ENCODE data around the gene RCC2.

RCC2 gene

DNA sequence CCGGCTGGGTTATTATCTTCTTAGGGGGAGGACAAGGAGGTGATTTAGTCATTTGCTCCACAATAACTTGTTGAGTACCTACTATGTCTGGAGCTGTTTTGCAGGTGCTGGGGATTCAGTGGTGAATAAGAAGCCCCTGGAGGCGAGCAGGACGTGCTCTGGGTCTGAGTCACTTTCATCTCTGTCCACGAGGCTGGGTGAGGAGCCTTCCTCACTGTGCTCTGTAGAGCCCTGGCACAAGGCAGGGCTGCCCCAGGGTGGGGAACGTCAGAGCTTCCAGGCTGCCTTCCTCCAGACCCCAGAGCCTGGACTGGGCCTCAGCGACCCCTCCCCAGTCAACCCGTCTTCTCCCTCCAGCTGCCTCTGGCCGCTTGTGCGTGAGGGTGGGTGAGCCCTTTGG, 70.0 kb downstream of the RCC2 start:
- no peak for DNase-seq

DNA sequence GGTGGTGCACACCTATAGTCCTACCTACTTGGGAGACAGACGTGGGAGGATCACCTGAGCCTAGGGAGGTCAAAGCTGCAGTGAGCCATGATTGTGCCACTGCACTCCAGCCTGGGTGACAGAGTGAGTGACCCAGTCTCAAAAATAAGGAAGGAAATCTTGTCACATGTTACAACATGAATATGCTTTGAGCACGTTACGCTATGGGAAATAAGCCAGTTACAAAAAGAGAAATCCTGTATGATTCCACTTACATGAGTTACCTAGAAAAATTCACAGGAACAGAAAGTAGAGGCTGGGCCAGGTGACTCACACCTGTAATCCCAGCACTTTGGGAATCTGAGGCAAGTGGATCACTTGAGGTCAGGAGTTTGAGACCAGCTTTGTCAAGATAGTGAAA, 74.2 kb downstream of the RCC2 start:
- no peak for DNase-seq

DNA sequence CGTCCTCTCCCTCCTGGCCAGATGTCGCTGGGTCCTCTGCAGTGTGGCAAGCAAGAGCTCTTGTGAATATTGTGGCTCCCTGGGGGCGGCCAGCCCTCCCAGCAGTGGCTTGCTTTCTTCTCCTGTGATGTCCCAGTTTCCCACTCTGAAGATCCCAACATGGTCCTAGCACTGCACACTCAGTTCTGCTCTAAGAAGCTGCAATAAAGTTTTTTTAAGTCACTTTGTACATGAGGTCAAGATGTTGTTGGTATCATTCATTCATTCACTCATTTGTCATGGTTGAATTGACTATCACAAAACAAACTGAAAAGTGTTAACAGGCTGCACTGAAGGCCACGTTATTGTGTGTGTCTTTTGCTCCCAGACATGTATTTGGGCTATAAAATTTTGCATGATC, 75.7 kb downstream of the RCC2 start:
- DNase-seq: no peak

- no peak for DNase-seq
These were observed 76.1 kb downstream of the RCC2 start for GRCh38 chr1:17363351-17363750.

DNA sequence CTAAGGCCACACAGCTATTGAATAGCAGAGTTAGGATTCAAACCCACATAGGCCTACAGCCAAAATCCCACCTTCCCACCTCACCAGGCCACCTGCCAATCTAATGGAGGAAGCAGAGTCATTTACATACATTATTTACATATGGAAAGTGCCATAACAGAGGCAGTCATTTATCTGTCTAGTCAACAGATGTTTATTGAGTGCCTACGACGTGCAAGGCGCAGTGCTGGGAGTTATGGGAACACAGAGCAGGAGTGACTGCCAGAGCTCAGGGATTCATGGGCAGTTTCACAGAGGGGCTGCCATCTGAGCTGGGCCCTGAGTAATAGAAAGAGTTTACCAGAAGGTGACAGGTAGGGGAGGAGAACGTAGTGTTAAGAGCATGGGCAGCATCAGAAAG, 77.8 kb downstream of the RCC2 start:
- no peak for DNase-seq

- DNase-seq: no peak
These were observed 79.1 kb downstream of the RCC2 start for GRCh38 chr1:17360272-17360956.

GRCh38 chr1:17359808-17360207, 79.7 kb downstream of the RCC2 start:
- no peak for DNase-seq

- no peak for DNase-seq
These were observed 80.4 kb downstream of the RCC2 start for GRCh38 chr1:17359031-17359430.

DNA sequence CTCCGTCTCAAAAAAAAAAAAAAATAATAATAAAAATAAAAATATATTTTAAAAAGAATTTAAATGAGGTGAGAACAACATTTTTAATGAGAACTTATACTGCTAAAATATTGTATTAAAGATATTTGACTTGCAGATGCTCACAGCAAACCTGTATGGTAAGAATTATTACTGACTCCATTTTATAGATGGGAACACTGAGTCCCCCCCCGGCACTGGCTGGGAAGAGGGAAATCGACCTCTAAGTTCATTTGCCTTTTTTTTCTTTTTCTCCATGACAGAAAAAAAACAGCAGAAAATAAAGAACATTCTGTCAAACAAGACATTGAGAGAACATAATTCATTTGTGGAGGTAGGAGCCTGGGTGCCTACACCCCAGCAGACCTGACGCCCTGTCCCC, 80.9 kb downstream of the RCC2 start:
- no peak for DNase-seq
